ENCODE data around the gene WASF2. TPM values are rescaled to one million over a fixed set of nuclear protein-coding genes. Genes with fewer than 3 reads are reported as not detected.
"Not testable (repeated sequence)": the region's sequence is repeated elsewhere in the genome, so short reads cannot be mapped to it uniquely, and the experiment has no call there.

Gene WASF2
- total RNA-seq, 2 donors from 2014 or later: 97.7 to 144 TPM

DNA sequence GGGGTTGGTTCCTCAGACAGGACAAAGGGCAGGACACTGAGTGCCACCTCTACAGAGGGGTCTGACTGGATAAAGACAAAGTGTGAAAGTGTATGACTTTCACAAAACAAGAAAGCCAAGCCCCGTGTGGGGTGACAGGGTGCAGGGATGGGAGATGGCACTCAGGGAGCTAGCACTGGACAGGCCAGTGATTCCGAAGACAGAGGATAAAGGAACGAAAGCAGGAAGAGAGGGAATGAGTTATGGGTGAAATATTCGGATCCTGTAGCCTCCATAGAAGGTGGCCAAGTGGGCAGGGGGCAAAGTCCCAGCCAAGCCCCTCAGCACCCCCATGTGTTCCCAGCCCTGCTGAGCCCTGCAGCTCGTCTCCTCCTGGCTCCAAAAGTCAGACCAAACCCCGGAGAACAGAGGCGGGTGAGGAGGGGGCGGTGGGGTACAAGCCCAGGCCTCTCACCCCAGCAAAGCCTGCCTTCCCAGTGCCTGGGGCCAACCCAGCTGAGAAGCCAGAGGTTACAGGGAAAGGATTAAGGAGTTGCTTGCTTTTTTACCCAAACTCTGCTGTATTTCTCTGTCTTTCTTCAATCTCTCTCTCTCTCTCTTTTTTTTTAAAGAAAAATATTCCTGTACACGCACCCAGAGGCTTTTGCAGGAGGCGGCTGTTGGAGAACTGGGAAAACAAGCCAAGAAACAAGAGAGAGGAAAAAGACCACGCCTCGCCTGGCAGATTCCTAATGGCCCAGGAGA, 14.0 kb upstream of the WASF2 start:
- DNase-seq: peak in 1 of 2 donors; percentile 25
- intact Hi-C loops (cut with DNase I, micrococcal nuclease): no loop called here
- peak; percentile 16 for ATAC-seq

DNA sequence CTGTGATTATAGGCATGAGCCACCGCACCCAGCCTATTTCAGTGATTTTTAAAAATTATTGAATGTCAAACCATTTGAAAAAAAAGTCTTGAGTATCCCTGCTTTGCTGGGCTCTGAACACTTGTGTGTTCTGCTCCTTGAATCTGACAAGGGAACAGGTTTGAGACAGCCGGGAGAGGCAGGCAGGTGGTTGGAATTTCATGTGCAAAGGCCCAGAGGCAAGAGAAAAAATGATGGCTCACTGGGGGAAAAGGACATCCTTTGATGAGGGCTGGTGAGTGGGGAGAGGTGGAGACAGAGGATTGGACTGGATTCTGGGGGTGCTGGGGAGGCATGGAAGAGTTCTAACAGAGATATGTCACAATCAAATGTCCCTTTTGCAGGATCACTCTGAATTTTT, 13.1 kb upstream of the WASF2 start:
- intact Hi-C loops (cut with DNase I, micrococcal nuclease): no loop called here
- no peak for DNase-seq
- ATAC-seq: no peak

DNA sequence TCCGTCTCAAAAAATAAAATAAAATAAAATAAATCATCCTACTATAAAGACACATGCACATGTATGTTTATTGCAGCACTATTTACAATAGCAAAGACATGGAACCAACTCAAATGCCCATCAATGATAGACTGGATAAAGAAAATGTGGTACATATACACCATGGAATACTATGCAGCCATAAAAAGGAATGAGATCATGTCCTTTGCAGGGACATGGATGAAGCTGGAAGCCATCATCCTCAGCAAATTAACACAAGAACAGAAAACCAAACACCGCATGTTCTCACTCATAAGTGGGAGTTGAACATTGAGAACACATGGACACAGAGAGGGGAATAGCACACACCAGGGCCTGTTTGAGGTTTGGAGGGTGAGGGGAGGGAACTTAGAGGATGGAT, 11.2 kb upstream of the WASF2 start:
- intact Hi-C loops (cut with DNase I, micrococcal nuclease); ATAC-seq: not testable (repeated sequence)
- peak in 1 of 2 donors; percentile 6 for DNase-seq

DNA sequence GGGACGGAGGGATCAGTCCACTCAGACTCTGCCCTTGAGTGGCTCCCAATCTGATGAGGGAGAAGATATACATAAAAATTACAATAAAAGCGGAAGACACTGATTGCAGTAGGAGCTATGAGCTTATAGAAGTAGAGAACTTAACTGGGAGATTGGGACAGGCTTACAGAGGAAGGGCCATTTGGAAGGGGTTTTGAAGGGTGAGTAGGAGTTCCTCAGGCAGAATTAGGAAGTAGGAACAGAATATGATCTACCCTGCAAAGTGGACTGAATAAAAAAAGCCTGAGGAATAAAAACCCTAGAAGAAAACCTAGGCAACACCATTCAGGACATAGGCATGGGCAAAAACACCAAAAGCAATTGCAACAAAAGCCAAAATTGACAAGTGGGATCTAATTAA, 9.2 kb upstream of the WASF2 start:
- intact Hi-C loops (cut with DNase I, micrococcal nuclease): no loop called here
- ATAC-seq: no peak
- DNase-seq: no peak

DNA sequence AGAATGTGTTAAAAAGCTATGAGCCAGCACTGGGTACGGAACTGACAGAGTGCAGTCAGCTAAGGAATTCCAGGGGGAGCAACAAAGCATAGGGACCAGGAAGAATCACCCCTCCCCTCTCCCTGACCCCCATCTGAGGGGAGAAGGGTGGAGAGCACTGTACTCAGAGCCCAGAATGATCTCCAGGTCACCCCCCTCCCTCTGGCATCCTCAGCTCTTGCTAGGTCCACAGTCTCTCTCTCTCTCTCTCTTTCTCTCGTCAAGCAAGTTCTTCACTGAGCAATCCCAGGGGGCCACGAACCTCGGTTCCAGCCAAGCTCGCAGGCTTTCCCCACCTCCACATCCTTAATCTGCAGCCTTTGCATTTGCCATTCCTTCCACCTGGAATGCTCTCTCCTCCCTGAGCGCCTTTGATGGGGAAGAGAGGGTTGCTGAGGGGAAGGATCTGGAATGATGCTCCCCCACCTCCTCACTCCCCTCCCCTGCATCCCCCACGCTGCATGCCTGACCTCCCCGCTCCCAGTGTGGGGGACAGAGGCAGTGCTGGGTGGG, 6.7 kb upstream of the WASF2 start:
- DNase-seq: peak in 1 of 2 donors; percentile 25
- intact Hi-C loops (cut with DNase I, micrococcal nuclease): no loop called here
- peak; percentile 16 for ATAC-seq

DNA sequence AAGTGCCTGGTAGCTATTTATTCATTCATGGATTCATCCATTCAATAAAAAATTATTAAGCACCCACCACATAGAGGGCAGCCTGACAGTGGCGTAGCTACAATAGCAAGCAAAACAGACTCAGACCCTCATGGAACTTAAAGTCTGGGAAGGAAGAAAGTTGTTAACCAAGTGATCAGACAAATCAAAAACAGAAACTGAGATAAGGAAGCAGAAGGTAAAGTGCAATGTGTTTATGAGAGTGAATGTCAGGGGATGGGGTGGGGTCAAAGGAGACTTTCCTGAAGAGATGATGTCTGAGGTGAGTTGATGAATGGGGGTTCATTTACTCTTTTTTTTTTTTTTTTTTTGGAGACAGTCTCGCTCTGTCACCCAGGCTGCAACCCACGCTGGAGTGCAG, 2.8 kb upstream of the WASF2 start:
- intact Hi-C loops (cut with DNase I, micrococcal nuclease): no loop called here
- ATAC-seq: no peak
- DNase-seq: no peak

DNA sequence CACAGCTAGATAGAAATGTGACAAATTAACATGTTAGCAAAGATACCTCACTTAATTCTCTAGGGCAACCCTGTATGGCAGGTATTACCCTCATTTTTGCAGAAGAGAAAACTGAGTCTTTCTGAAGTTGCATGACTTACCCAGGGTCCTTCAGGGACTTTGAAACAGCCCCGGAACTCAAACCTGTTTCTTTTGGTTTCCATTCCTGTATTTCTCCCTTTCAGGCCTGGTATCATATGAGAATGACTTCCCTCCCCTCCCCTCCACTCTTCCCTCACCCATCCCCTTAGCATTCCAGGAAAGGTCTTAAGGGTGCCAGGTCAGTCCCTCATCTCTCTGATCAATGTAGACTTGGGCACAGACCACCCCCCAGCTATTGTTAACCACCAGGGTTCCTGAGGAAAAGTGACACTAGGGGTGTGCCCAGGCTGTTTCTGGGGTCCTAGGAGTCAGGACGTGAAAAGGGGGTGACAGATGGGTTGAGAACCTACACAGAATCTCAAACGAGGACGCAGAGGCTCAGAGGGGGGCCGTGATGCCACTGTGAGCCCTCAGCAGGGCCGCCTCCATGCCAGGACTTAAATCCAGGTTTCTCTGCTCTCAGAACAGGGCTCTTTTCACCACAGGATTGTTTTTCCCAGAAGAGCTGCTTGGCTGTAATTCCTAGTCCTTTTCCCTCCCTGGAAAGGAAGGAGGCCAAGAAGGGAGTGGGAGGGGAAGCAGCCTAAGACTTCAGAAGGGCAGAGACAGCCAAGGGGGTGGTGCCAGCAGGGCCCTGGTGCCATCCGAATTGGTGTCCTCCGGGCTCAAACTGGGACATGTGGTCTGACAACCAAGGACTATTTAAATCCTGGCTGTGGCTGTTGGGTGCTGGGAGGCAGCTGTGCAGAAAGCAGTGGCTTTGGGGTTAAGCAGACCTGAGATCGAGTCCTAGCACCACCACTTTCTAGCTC, 2.1 kb upstream of the WASF2 start:
- ATAC-seq (no peak), DNase-seq (peak; percentile 35 to 52)
- intact Hi-C loops (cut with DNase I, micrococcal nuclease): no loop called here

DNA sequence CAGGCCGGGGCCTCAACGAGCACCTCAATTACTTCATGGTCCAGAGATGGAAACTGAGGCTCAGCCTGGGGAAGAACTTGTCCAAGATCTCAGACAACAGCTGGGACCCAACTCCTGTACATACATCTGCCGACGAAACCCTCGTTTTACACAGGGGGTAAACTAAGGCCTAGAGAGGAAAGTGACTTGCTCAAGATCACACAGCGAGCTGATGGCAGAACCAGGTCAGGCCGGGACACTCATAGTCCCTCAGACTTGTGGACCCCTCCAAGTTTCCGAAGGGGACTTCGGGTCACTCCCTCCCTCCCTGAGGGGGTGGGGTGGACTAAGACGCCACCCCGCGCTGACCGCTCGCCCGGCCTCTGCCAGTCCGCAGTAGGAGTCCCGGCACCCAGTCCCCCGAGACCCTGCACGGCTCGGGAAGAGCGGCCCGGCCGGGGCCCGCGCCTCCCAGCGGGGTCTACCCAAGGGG, 430 bp downstream of the WASF2 start:
- DNase-seq (peak in 1 of 2 donors; percentile 40), ATAC-seq (peak; percentile 23)
- intact Hi-C loops (cut with DNase I, micrococcal nuclease): loop anchor here in 1 of 2 donors (10.0 kb wide), 1 partner anchor 55 kb away; no protein-coding TSS in a partner anchor

DNA sequence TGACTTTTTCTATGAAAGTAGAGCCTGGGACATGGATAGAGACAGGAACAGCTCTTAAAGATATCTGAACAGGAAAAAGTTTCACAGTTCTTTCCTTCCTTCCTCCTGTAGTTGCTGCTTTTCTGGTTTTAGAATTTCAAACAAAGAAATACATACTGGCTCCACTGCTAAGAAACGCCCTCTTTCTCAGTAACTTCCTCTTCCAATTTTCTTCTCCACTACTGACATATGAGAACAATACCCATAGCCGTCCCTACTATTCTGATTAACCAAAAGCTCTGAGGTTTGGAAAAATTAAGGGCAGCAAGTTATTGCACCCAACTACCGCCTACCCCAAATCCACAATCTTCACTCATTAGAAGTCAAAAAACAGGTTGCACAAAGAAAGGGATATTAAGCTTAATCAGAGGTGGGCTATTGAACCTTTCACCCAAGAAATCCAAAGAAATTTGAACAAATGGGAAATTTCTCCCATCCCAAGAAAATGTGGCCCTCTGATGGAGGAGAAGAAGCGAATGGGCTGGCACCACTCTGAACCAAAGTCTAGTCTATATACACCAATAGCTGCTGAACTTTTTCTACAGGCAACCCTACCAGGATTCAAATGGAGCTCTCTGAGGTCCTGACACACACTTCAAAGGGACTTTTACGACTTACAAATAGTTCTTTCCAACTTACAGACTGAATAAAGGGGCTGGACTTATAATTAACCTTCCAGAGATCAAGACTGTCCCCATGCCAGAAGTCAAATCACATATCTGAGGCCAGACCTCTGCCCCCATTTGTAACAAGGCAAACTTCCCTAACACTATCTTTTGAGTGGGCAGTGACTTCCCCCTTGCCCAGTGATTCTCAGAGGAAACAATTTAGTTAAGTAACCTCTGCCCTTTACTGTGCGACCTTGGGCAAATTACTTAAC, 1.7 kb downstream of the WASF2 start:
- peak; percentile 8 for ATAC-seq
- DNase-seq: no peak
- intact Hi-C loops (cut with DNase I, micrococcal nuclease): loop anchor here in 1 of 2 donors (10.0 kb wide), 1 partner anchor 53 kb away; no protein-coding TSS in a partner anchor

DNA sequence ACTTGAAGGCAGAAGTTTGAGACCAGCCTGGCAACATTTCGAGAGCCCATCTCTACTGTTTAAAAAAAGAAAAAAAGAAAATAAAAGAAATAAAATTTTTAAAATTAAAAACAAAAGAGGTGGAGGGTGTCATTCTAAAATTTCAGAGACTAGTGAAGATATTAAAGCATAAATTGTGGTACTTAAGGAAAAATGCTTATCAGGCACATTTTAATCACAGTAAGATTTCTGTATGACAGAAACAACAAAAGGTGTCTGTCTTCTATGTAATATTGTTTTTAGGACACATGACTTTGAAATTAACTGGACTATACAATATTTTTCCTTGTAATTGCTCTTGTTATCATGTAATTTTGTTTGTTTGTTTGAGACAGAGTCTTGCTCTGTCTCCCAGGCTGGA, 4.6 kb downstream of the WASF2 start:
- no peak for ATAC-seq
- intact Hi-C loops (cut with DNase I, micrococcal nuclease): loop anchor here in 1 of 2 donors (10.0 kb wide), 1 partner anchor 51 kb away; no protein-coding TSS in a partner anchor
- no peak for DNase-seq

DNA sequence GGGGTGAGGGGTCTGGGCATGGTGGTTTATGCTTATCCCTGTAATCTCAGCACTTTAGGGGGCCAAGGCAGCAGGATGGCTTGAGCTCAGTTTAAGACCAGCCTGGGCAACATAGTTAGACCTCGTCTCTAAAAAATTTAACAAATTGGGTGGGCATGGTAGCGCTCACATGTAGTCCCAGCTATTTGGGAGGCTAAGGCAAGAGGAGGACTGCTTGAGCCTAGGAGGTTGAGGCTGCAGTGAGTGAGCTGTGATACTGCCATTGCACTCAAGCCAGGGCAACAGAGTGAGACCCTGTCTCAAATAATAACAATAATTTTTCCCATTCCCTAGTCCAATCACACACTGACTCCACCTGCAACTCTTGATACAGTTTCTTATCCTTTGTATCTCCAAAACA, 6.3 kb downstream of the WASF2 start:
- ATAC-seq (no peak), DNase-seq (no peak)
- intact Hi-C loops (cut with DNase I, micrococcal nuclease): loop anchor here in 1 of 2 donors (10.0 kb wide), 1 partner anchor 49 kb away; no protein-coding TSS in a partner anchor

DNA sequence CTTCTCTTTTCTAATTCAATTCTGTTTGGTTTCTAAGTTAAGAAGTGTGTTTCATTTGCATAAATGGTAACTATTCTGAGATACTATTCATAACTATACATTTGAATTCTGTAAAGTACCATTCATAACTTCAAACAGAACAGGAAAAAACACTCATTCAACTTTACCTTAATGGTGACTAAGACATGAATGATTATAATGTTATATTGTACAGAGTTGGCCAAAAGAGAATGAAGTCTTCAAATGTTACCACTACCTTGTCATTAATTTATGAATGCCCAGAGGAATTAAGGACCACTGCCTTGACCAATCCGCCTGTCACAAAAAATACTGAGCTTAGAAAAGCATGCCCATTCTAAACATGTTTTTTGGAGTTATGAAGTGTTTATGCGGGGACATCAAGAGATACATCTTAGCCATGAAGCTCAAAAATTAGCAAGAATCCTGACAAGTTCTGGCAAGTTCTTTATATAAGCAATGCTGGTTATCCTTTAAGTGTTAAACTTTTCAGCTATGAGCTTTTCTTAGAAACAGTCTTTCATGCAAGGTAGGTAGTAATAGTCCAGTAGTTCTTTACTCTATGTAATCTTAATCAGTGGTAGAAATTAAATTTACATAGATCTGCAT, 7.9 kb downstream of the WASF2 start:
- DNase-seq: no peak
- no peak for ATAC-seq
- intact Hi-C loops (cut with DNase I, micrococcal nuclease): loop anchor here in 1 of 2 donors (10.0 kb wide), 1 partner anchor 47 kb away; no protein-coding TSS in a partner anchor

DNA sequence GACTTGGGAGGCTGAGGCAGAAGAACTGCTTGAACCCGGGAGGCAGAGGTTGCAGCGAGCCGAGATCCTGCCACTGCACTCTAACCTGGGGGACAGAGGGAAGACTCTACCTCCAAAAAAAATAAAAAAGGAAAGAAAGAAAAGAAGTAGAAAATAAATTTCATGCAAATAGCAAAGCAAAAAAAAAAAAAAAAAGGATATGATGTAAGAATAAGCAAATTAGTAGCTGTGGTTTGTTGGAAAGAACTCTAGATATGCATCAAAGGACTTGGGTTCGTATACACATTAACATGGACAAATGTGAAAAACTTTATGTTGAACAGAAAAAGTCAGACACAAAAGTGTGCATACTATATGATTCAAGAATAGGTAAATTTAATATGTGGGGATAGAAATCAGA, 11.9 kb downstream of the WASF2 start:
- intact Hi-C loops (cut with DNase I, micrococcal nuclease): no loop called here
- DNase-seq: no peak
- no peak for ATAC-seq

DNA sequence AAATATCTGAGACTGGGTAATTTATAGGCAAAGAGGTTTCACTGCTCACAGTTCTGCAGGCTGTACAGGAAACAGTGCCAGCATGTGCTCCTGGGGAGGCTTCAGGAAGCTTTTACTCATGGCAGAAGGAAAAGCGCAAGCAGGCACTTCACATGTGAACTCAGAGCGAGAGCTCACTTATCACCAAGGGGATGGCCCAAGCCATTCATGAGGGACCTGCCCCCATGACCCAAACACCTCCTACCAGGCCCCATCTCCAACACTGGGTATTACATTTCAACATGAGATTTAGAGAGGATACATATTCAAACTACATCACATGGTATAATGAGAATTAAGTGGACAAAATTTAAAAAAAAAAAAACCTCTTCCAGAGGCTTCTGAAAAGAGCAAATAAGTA, 13.7 kb downstream of the WASF2 start:
- intact Hi-C loops (cut with DNase I, micrococcal nuclease): no loop called here
- ATAC-seq (peak; percentile 11), DNase-seq (no peak)

DNA sequence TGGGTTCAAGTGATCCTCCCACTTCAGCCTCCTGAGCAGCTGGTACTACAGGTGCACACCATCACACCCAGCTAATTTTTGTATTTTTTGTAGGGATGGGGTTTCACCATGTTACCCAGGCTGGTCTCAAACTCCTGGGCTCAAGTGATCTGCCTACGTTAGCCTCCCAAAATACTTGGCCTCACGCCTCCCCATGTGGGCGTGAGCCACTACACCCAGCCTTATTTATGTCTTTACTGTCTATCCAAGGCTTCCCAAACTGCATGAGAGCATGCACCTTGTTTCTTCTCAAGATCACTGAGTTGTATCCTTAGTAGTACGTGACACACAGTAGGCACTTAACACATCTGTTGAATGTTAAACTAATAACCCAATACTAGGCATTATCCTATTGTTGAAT, 14.2 kb downstream of the WASF2 start:
- DNase-seq: no peak
- intact Hi-C loops (cut with DNase I, micrococcal nuclease): no loop called here
- ATAC-seq: no peak

DNA sequence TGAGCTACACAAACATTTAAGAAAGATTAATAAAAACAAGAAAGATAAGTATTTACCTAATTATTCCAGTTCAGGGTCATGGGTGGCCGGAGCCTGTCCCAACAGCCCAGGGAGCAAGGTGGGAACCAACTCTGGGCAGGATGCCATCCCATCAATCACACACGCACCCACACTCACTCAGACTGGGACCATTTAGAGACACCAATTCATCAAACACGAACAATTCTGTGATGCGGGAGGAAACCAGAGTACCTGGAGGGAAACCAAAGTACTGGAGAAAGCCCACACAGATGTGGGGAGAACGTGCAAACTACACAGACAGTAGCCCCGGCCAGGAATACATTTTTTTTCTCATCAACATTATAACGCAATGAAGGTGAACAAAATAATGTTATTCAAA, 16.2 kb downstream of the WASF2 start:
- DNase-seq (no peak), ATAC-seq (no peak)
- intact Hi-C loops (cut with DNase I, micrococcal nuclease): no loop called here

DNA sequence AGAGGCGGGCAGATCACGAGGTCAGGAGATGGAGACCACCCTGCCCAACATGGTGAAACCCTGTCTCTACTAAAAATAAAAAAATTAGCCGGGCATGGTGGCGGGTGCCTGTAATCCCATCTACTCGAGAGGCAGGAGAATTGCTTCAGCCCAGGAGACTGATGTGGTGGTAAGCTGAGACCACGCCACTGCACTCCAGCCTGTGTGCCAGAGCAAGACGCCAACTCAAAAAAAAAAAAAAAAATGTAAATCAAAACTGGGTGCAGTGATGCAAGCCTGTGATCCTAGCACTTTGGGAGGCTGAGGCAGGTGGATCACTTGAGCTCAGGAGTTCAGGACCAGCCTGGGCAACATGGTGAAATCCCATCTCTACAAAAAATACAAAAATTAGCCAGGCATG, 17.9 kb downstream of the WASF2 start:
- ATAC-seq; intact Hi-C loops (cut with DNase I, micrococcal nuclease); DNase-seq: not testable (repeated sequence)

DNA sequence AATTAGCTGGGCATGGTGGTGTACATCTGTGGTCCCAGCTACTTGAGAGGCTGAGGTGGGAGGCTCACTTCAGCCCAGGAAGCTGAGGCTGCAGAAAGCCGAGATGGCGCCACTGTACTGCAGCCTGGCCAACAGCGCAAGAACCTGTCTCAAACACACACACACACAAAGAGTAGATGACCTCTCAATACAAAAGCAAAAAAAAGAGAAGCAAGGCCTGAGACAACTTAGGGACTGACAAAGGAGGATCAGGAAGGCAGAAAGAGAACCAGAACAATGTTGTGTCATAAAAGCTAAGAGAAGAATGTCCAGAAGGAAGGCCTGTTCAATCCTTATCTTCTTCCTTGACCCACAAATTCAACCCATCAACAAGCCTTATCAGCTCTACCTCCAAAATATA, 18.5 kb downstream of the WASF2 start:
- intact Hi-C loops (cut with DNase I, micrococcal nuclease): no loop called here
- DNase-seq (no peak), ATAC-seq (peak; percentile 12)
